Gastrocnemius medialis (tissue), 4 donors: ENCODE measurements around the gene PAPPA. TPM values are rescaled to one million over a fixed set of nuclear protein-coding genes. Genes with fewer than 3 reads are reported as not detected.

Source experiments
- ATAC-seq, 2 donors: fragments of 150-250 bp; one replicate each; pipeline ENCODE4 v1.9.1; 2016
- DNase-seq, 2 donors: peaks; one replicate each; pipeline ENCODE4 v3.0.0-alpha.2; 2019
- H3K27ac ChIP-seq, 4 donors: fragments of 200-600 bp; sonication (generic); 1 replicate in 1 of 4; 2 replicates in 3 of 4; pipeline ENCODE4 v1.5.1; 2016 to 2018; ENCODE audit warnings: mild to moderate bottlenecking in 2 of 4, moderate library complexity in 1 of 4
- H3K27me3 ChIP-seq, 3 donors: fragments of 200-600 bp; sonication (generic) in 2 of 3; 1 replicate in 1 of 3; 2 replicates in 2 of 3; pipeline versions ENCODE4 v1.5.1 to v1.6.0; 2016 to 2019; ENCODE audit warnings: mild to moderate bottlenecking in 1 of 3, moderate library complexity in 1 of 3
- H3K36me3 ChIP-seq, 2 donors: fragments of 200-600 bp; sonication (generic) in 1 of 2; one replicate each; pipeline ENCODE4 v1.5.1; 2017 to 2018
- H3K4me1 ChIP-seq, 2 donors: fragments of 200-600 bp; sonication (generic) in 1 of 2; one replicate each; pipeline ENCODE4 v1.5.1; 2016 to 2017; ENCODE audit warnings: mild to moderate bottlenecking in 2 of 2
- H3K4me3 ChIP-seq, 4 donors: fragments of 200-600 bp; sonication (generic) in 3 of 4; 1 replicate in 1 of 4; 2 replicates in 3 of 4; pipeline ENCODE4 v1.5.1; 2016 to 2019; ENCODE audit warnings: mild to moderate bottlenecking in 2 of 4
- H3K9me3 ChIP-seq, 3 donors: fragments of 200-600 bp; sonication (generic) in 2 of 3; 1 replicate in 1 of 3; 2 replicates in 2 of 3; pipeline ENCODE4 v1.5.1; 2016 to 2019
- CTCF ChIP-seq, 5 experiments: fragments of 450-650 bp in 3 of 5; fragments of 200-600 bp in 2 of 5; sonication (generic) in 2 of 5; IDR thresholded peaks in 4 of 5; conservative IDR thresholded peaks in 1 of 5; 1 replicate in 4 of 5; 2 replicates in 1 of 5; pipeline ENCODE4 v1.5.1; 2016 to 2019; ENCODE audit warnings: antibody characterized with exemption in 5 of 5, mild to moderate bottlenecking in 3 of 5, moderate library complexity in 3 of 5
- POLR2A ChIP-seq, 2 donors: fragments of 450-650 bp; IDR thresholded peaks; one replicate each; pipeline ENCODE4 v1.6.1; 2017; ENCODE audit warnings: antibody characterized with exemption in 2 of 2, mild to moderate bottlenecking in 2 of 2, moderate library complexity in 2 of 2
- in situ Hi-C, 4 donors: fragments of 200-750 bp; cut with MboI; loops; one replicate each; pipeline versions ENCODE4 v1.15.0 to v1.8.0; 2017; ENCODE audit warnings: low sequenced_read_pairs in 4 of 4
- intact Hi-C: fragments of 100-400 bp; cut with DNase I; formaldehyde crosslinking; loops from one replicate; pipeline ENCODE4 v1.15.1; 2023; ENCODE audit warnings: low total_unique reads
- total RNA-seq, 4 donors: library from RNA; depleted of rRNA; stranded (reverse); fragments of >200 nt; gene quantifications; one replicate each; pipeline versions ENCODE4 v1.1.0 to v1.2.3, GENCODE V29; 2016

Gene PAPPA
- total RNA-seq, 4 donors from 2014 or later: 0.56 to 2.1 (median 1.4) TPM

DNA sequence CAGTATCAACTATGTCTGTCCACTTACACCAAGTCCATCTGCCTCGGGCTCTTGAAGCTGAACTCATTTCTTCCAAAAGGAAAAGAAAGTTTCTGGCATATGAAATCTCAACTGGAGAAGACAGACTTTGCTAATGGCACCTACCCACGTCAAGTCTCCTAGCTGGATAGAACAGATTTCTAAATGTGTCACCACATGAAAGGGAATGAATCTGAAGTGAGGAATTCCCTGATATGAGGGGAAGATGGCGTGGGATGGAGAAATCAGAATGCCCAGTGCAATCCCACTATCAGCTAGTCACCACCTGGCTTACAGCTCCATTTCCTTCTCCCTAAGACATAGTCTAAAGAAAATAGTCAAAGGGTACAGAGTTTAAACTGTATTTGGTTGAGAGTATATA, 144.7 kb downstream of the PAPPA start:
- no peak overlapping the region for H3K4me3 ChIP-seq
- intact Hi-C loops: no loop called here

DNA sequence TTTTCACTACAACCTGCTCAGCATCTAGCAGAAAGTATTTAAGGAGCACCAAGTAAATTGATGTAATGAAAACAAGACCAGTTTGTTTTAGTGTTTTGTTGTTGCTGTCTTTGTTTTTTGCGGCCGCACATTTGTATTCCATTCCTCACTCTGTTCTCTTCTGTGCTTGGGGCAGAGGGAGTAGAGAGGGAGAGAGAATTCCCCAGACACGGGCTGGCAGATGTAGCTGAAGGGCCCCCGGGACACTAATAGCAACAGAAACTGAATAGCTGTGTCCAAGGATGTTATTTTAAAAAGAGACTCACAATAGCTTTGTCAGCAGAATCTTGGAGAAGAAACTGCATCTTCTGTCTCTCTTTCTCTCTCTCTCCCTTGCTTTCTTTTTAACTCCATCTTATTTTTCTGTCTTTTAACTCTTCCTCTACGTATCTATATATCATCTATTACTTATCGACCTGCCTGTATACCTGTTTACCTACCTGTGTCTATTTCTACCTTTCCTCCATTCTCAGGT, 145.3 kb downstream of the PAPPA start:
- Histone ChIP-seq H3K4me3 (no peak overlapping the region), H3K4me1 (no peaks in the 10 kb centered on the region), H3K27me3 (no peaks in the 10 kb centered on the region), H3K36me3 (no peaks in the 10 kb centered on the region), H3K27ac (no peak overlapping the region), H3K9me3 (no peaks in the 10 kb centered on the region)
- intact Hi-C loops (no loop called here), in situ Hi-C loops (no loop called here)
- DNase-seq: no peak
- no peak for TF ChIP-seq CTCF (IDR thresholded peaks at IDR 0.05 in 4 of 5, conservative IDR thresholded peaks at IDR 0.05 in 1 of 5)
- no peak for TF ChIP-seq POLR2A (IDR thresholded peaks at IDR 0.05)
- ATAC-seq: no peak

More for the DNA sequence above, 144.7 kb downstream of the PAPPA start:
- in situ Hi-C loops: no loop called here
- Histone ChIP-seq H3K9me3 (no peaks in the 10 kb centered on the region), H3K27me3 (no peaks in the 10 kb centered on the region), H3K27ac (no peak overlapping the region), H3K4me1 (no peaks in the 10 kb centered on the region), H3K36me3 (no peaks in the 10 kb centered on the region)
- DNase-seq: no peak
- TF ChIP-seq CTCF (IDR thresholded peaks at IDR 0.05 in 4 of 5, conservative IDR thresholded peaks at IDR 0.05 in 1 of 5) (no peak), POLR2A (IDR thresholded peaks at IDR 0.05) (no peak)
- no peak for ATAC-seq

DNA sequence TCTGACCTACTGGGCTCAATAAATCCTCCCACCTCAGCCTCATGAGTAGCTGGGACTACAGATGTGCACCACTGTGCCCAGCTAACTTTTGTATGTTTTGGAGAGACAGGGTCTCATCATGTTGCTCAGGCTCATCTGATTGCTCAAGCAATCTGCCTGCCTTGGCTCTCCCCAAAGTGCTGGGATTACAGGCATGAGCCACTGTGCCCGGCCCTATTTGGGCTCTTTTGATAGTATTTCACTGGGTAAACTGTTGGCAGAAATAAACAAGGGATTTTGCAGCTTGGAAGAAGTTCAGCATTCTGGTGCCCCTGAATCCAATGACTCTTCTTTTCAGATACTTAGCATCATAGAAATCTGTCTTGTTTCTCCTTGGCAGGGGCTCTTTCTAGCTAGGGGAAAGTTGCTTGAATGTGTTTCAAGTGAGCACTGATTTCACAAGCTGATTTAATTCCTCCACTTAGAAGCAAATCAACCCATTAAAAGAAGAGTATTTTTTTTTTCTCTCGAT, 146.8 kb downstream of the PAPPA start:
- in situ Hi-C loops: no loop called here

GRCh38 chr9:116303270-116303669, 149.7 kb downstream of the PAPPA start:
- in situ Hi-C loops: no loop called here
- no peak for DNase-seq
- intact Hi-C loops: no loop called here
- H3K9me3 ChIP-seq: no peaks in the 10 kb centered on the region
- H3K36me3 ChIP-seq: no peaks in the 10 kb centered on the region
- no peak for ATAC-seq
- no peak overlapping the region for H3K4me3 ChIP-seq
- no peaks in the 10 kb centered on the region for H3K4me1 ChIP-seq
- TF ChIP-seq POLR2A (IDR thresholded peaks at IDR 0.05) (no peak), CTCF (IDR thresholded peaks at IDR 0.05 in 4 of 5, conservative IDR thresholded peaks at IDR 0.05 in 1 of 5) (no peak)
- H3K27ac ChIP-seq: no peak overlapping the region
- no peaks in the 10 kb centered on the region for H3K27me3 ChIP-seq

More for the DNA sequence above, 146.8 kb downstream of the PAPPA start:
- Histone ChIP-seq H3K4me1 (no peaks in the 10 kb centered on the region), H3K27me3 (no peaks in the 10 kb centered on the region), H3K36me3 (no peaks in the 10 kb centered on the region), H3K9me3 (no peaks in the 10 kb centered on the region), H3K4me3 (no peak overlapping the region), H3K27ac (no peak overlapping the region)
- no peak for ATAC-seq
- intact Hi-C loops: no loop called here
- TF ChIP-seq POLR2A (IDR thresholded peaks at IDR 0.05): no peak
- no peak for TF ChIP-seq CTCF (IDR thresholded peaks at IDR 0.05 in 4 of 5, conservative IDR thresholded peaks at IDR 0.05 in 1 of 5)
- no peak for DNase-seq
